ENCODE measurements around the gene NAGS. TPM values are rescaled to one million over a fixed set of nuclear protein-coding genes. Genes with fewer than 3 reads are reported as not detected.
"Not testable (repeated sequence)": the region's sequence is repeated elsewhere in the genome, so short reads cannot be mapped to it uniquely, and the experiment has no call there.

The NAGS gene, protein sequence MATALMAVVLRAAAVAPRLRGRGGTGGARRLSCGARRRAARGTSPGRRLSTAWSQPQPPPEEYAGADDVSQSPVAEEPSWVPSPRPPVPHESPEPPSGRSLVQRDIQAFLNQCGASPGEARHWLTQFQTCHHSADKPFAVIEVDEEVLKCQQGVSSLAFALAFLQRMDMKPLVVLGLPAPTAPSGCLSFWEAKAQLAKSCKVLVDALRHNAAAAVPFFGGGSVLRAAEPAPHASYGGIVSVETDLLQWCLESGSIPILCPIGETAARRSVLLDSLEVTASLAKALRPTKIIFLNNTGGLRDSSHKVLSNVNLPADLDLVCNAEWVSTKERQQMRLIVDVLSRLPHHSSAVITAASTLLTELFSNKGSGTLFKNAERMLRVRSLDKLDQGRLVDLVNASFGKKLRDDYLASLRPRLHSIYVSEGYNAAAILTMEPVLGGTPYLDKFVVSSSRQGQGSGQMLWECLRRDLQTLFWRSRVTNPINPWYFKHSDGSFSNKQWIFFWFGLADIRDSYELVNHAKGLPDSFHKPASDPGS
- total RNA-seq: 0.39 and 0.60 TPM in 2 replicates

- H3K4me3 Mint-ChIP-seq: peak within 1 kb of the TSS; percentile 39
- no peak for DNase-seq (ENCODE audit: low spot score)
- intact Hi-C loops (cut with micrococcal nuclease): no loop called here
- no peaks in the 10 kb centered on the region for H3K36me3 Mint-ChIP-seq (ENCODE audit: low read depth)
- no peak within 1 kb of the TSS for H3K27ac Mint-ChIP-seq
- peaks cover 22% of the 10 kb centered on the region for H3K27me3 Mint-ChIP-seq (ENCODE audit: insufficient read depth)
- no peaks in the 10 kb centered on the region for H3K9me3 Mint-ChIP-seq
- peaks cover 23% of the 10 kb centered on the region for H3K4me1 Mint-ChIP-seq (ENCODE audit: low read depth)
These were observed at the start of gene NAGS for GRCh38 chr17:44004077-44004760. Gene NAGS, plus strand, starts transcription at chr17:44004622. Its CDS starts 42 bp downstream, at chr17:44004664.

DNA sequence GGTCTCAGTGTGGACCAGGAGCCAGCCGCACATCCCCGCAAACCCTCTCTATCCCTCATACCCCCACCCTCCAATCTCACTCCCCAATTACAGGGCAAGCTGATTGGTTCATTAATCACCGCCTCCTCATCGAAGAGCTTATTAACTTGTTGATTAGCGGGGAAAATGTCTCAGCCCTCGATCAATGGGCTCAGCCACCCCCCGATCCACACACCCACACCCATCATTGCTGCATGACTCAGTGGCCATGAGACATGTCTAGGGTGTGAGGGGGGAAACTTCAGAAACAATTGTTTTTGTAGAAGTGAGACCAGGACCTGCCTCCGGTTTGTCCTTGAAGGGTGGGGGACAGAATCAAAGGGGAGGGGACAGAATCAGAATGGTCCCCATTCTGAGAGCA lies 48.2 kb upstream of the NAGS start:
- Mint-ChIP-seq H3K36me3 (ENCODE audit: low read depth) (no peaks in the 10 kb centered on the region), H3K27me3 (ENCODE audit: insufficient read depth) (peaks cover 27% of the 10 kb centered on the region), H3K4me1 (ENCODE audit: low read depth) (no peaks in the 10 kb centered on the region), H3K27ac (no peak overlapping the region), H3K9me3 (no peaks in the 10 kb centered on the region), H3K4me3 (no peak overlapping the region)
- DNase-seq (ENCODE audit: low spot score): no peak
- intact Hi-C loops (cut with micrococcal nuclease): no loop called here

DNA sequence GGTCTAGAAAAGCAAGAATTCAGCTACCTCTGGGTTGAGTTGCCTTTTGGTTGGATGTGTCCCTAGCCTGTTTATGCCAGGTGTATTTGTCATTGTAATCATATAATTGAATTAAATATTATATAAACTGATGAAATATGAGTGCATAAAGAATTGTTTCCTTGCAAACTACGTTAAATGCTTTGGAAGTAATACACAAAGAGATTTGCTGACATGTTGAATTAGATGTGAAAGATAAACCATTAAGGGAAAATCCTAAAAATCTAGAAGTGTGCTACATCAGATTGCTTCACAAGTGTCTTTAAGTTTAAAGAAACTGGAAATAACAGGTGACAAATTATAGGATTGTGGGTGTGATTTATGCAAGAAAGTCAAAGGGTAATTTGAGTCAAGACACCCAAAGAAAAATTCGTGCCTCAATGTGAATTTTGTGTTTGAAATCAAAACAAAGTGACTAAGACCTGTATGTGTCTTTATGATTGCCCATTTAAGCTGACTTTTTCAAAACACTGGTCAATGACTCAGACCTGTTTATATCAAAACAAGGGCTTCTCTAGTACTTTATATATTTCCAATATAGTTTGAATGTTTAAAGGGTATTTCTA lies 45.6 kb upstream of the NAGS start:
- no peak for DNase-seq (ENCODE audit: low spot score)
- H3K4me1 Mint-ChIP-seq (ENCODE audit: low read depth): no peaks in the 10 kb centered on the region
- H3K27me3 Mint-ChIP-seq (ENCODE audit: insufficient read depth): peaks cover 20% of the 10 kb centered on the region
- intact Hi-C loops (cut with micrococcal nuclease): no loop called here
- no peak overlapping the region for H3K27ac Mint-ChIP-seq
- no peaks in the 10 kb centered on the region for H3K9me3 Mint-ChIP-seq
- no peak overlapping the region for H3K4me3 Mint-ChIP-seq
- no peaks in the 10 kb centered on the region for H3K36me3 Mint-ChIP-seq (ENCODE audit: low read depth)

DNA sequence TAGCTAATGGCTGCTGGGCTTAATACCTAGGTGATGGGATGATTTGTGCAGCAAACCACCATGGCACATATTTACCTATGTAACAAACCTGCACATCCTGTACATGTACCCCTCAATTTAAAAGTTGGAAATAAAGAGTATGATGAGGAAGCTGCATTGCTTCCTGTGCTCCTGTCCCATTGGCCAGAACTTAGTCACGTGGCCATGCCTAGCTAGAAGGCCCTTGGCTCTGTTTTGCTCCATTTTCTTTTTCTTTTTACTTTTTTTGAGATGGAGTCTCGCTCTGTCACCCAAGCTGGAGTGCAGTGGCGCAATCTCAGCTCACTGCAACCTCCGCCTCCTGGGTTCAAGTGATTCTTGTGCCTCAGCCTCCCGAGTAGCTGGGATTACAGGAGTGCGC lies 43.1 kb upstream of the NAGS start:
- H3K9me3 Mint-ChIP-seq; H3K4me3 Mint-ChIP-seq; H3K27ac Mint-ChIP-seq; DNase-seq (ENCODE audit: low spot score); H3K4me1 Mint-ChIP-seq (ENCODE audit: low read depth); intact Hi-C loops (cut with micrococcal nuclease); H3K36me3 Mint-ChIP-seq (ENCODE audit: low read depth): not testable (repeated sequence)
- peaks cover 12% of the 10 kb centered on the region for H3K27me3 Mint-ChIP-seq (ENCODE audit: insufficient read depth)

GRCh38 chr17:43961954-43962353 lies 42.5 kb upstream of the NAGS start:
- H3K36me3 Mint-ChIP-seq (ENCODE audit: low read depth): no peaks in the 10 kb centered on the region
- no peak overlapping the region for H3K4me3 Mint-ChIP-seq
- no peaks in the 10 kb centered on the region for H3K4me1 Mint-ChIP-seq (ENCODE audit: low read depth)
- H3K27ac Mint-ChIP-seq: no peak overlapping the region
- DNase-seq (ENCODE audit: low spot score): no peak
- H3K27me3 Mint-ChIP-seq (ENCODE audit: insufficient read depth): peaks cover 12% of the 10 kb centered on the region
- intact Hi-C loops (cut with micrococcal nuclease): no loop called here
- no peaks in the 10 kb centered on the region for H3K9me3 Mint-ChIP-seq

GRCh38 chr17:43962479-43962878 lies 41.9 kb upstream of the NAGS start:
- H3K27me3 Mint-ChIP-seq (ENCODE audit: insufficient read depth): peaks cover 12% of the 10 kb centered on the region
- DNase-seq (ENCODE audit: low spot score): no peak
- no peak overlapping the region for H3K27ac Mint-ChIP-seq
- no peak overlapping the region for H3K4me3 Mint-ChIP-seq
- intact Hi-C loops (cut with micrococcal nuclease): no loop called here
- no peaks in the 10 kb centered on the region for H3K36me3 Mint-ChIP-seq (ENCODE audit: low read depth)
- no peaks in the 10 kb centered on the region for H3K4me1 Mint-ChIP-seq (ENCODE audit: low read depth)
- no peaks in the 10 kb centered on the region for H3K9me3 Mint-ChIP-seq

- DNase-seq (ENCODE audit: low spot score): no peak
- Mint-ChIP-seq H3K36me3 (ENCODE audit: low read depth) (no peaks in the 10 kb centered on the region), H3K27me3 (ENCODE audit: insufficient read depth) (peaks cover 12% of the 10 kb centered on the region), H3K4me1 (ENCODE audit: low read depth) (no peaks in the 10 kb centered on the region), H3K4me3 (no peak overlapping the region), H3K27ac (no peak overlapping the region), H3K9me3 (no peaks in the 10 kb centered on the region)
- intact Hi-C loops (cut with micrococcal nuclease): no loop called here
These were observed 38.1 kb upstream of the NAGS start for GRCh38 chr17:43966276-43966675.

DNA sequence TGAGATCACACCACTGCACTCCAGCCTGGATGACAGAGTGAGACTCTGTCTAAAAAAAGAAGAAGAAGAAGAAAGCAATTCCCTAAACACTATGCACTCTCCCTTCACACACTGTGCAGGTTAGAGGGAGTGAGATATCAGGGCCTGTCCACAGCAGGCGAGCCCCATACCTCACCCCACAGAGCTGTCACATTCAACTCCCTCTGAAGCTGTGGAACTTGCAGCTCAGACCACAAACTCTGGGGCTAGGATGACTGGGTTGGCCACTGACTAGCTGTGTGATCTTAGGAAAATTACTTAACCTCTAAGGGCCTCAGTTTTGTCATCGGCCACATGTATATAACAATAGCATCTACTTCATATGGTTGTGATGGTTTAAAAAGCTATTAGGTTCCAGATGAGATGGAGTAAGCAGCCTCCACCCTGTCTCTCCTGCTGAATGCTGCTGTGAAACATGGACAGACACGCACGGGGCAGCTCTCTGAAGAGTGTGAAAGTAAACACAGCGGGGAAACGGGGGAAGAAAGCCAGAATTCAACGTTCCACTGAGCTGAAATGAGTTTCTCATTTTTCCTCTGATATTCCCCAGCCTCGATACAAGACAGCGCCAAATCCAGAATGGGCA lies 37.1 kb upstream of the NAGS start:
- intact Hi-C loops (cut with micrococcal nuclease): no loop called here
- Mint-ChIP-seq H3K4me3 (no peak overlapping the region), H3K27ac (no peak overlapping the region), H3K4me1 (ENCODE audit: low read depth) (no peaks in the 10 kb centered on the region), H3K9me3 (no peaks in the 10 kb centered on the region), H3K27me3 (ENCODE audit: insufficient read depth) (peaks cover 13% of the 10 kb centered on the region), H3K36me3 (ENCODE audit: low read depth) (no peaks in the 10 kb centered on the region)
- no peak for DNase-seq (ENCODE audit: low spot score)

DNA sequence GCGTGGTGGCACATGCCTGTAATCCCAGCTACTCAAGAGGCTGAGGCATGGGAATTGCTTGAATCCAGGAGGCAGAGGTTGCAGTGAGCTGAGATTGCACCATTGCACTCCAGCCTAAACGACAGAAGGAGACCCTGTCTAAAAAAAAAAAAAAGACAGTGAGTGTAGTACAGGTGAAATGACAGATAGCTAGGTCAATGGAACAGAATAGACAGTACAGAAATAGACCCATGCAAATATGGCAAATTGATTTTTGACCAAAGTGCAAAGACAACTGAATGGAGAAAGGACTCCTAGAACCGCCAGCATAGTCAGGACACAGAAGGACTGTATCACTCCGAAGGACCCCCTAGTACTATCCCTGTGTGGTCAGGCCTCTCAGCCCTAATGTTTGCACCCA lies 34.1 kb upstream of the NAGS start:
- H3K36me3 Mint-ChIP-seq (ENCODE audit: low read depth): no peaks in the 10 kb centered on the region
- H3K27ac Mint-ChIP-seq: no peak overlapping the region
- no peak overlapping the region for H3K4me3 Mint-ChIP-seq
- H3K4me1 Mint-ChIP-seq (ENCODE audit: low read depth): no peaks in the 10 kb centered on the region
- peaks cover 13% of the 10 kb centered on the region for H3K27me3 Mint-ChIP-seq (ENCODE audit: insufficient read depth)
- intact Hi-C loops (cut with micrococcal nuclease): no loop called here
- DNase-seq (ENCODE audit: low spot score): no peak
- H3K9me3 Mint-ChIP-seq: no peaks in the 10 kb centered on the region

GRCh38 chr17:43971436-43971835 lies 33.0 kb upstream of the NAGS start:
- H3K9me3 Mint-ChIP-seq; H3K4me3 Mint-ChIP-seq; intact Hi-C loops (cut with micrococcal nuclease); H3K36me3 Mint-ChIP-seq (ENCODE audit: low read depth); H3K4me1 Mint-ChIP-seq (ENCODE audit: low read depth); DNase-seq (ENCODE audit: low spot score); H3K27ac Mint-ChIP-seq: not testable (repeated sequence)
- peaks cover 13% of the 10 kb centered on the region for H3K27me3 Mint-ChIP-seq (ENCODE audit: insufficient read depth)

GRCh38 chr17:43972444-43973212 lies 31.8 kb upstream of the NAGS start:
- intact Hi-C loops (cut with micrococcal nuclease); H3K9me3 Mint-ChIP-seq; DNase-seq (ENCODE audit: low spot score); H3K4me1 Mint-ChIP-seq (ENCODE audit: low read depth); H3K27ac Mint-ChIP-seq; H3K4me3 Mint-ChIP-seq; H3K36me3 Mint-ChIP-seq (ENCODE audit: low read depth): not testable (repeated sequence)
- H3K27me3 Mint-ChIP-seq (ENCODE audit: insufficient read depth): peaks cover 18% of the 10 kb centered on the region

Measured in activated T-helper 1 cell treated with anti-CD3 and anti-CD28 coated beads, Interleukin-12 subunit alpha, Interleukin-12 subunit beta, Interleukin-2, Interleukin-4 antibody, amounts not matched to agents 30 ng/mL and 10 ng/mL and 1 ng/mL, durations not matched to agents 14 hours and 24 hours and 36 hours (primary cell).